Hematopoietic multipotent progenitor cell treated with erythropoietin and hydrocortisone succinate and interleukin-3 and kit ligand, for 17 days (in vitro differentiated cells): Measurements from ENCODE around the gene CMPK2.

ENCODE experiments used
- DNase-seq: peaks from one replicate; pipeline ENCODE4 v3.0.0-alpha.2; 2015; ENCODE audit warnings: low spot score

Gene CMPK2

GRCh38 chr2:6810961-6811360 is 54.7 kb downstream of the CMPK2 start:
- DNase-seq, result no peak

- no peak for DNase-seq
These were observed 57.3 kb downstream of the CMPK2 start for GRCh38 chr2:6808426-6808825.

- DNase-seq, result no peak
These were observed 59.1 kb downstream of the CMPK2 start for GRCh38 chr2:6806604-6807003.

GRCh38 chr2:6800553-6800952 is 65.2 kb downstream of the CMPK2 start:
- no peak for DNase-seq
